HCT116 (cell line): ENCODE measurements around the gene KNCN. TPM values are rescaled to one million over a fixed set of nuclear protein-coding genes. Genes with fewer than 3 reads are reported as not detected.

Experiments
- ATAC-seq: fragments of 200-7000 bp; cut with Tn5 transposase; 2 replicates; pipeline ENCODE4 v1.9.1; 2020; ENCODE audit warnings: mild to moderate bottlenecking, moderate library complexity
- BruUV-seq: library from RNA; stranded (reverse); fragments of 400-500 nt; replicated peaks from 2 replicates; lab custom pipeline; 2021; lab: Mats Ljungman, UMichigan
- CTCF ChIA-PET: fragments of 300-600 bp; sonication (Branson Sonifier 250); formaldehyde crosslinking; loops from one replicate; lab custom pipeline; 2021; ENCODE audit warnings: antibody characterized with exemption; lab: Charles Lee
- POLR2A ChIA-PET: fragments of 300-600, 350-600 bp; sonication (Branson Sonifier 250); formaldehyde crosslinking; loops from one replicate; lab custom pipeline; 2021; ENCODE audit warnings: antibody characterized with exemption; lab: Charles Lee
- RAD21 ChIA-PET, 2 experiments: fragments of 300-600 bp; sonication (Branson Sonifier 250); formaldehyde crosslinking; loops; one replicate each; lab custom pipeline; 2023; ENCODE audit warnings: low total read pairs in 2 of 2; ENCODE audit not compliant: uncharacterized antibody in 2 of 2, unreplicated experiment in 2 of 2, low non-redundant PET in 1 of 2; lab: Charles Lee
- DNase-seq: peaks from one replicate; pipeline ENCODE4 v3.0.0-alpha.2; 2010; ENCODE audit warnings: low read depth, low spot score
- H2AFZ ChIP-seq: fragments of 200-600 bp; shearing (Covaris generic), sonication (generic); 2 replicates; pipeline ENCODE4 v1.6.1; 2017; ENCODE audit warnings: low read depth, mixed run types, mixed read lengths, antibody characterized with exemption, low read length; ENCODE audit not compliant: poor library complexity, severe bottlenecking
- H3K27ac ChIP-seq: 2 replicates; pipeline ENCODE4 v1.5.1; 2012; ENCODE audit warnings: low read depth, low read length
- H3K27me3 ChIP-seq: fragments of 200-600 bp; sonication (generic); 2 replicates; pipeline ENCODE4 v1.6.1; 2016; ENCODE audit warnings: mixed run types, low read length, mixed read lengths; ENCODE audit not compliant: insufficient read depth
- H3K36me3 ChIP-seq, 2 experiments: fragments of 200-500 bp in 1 of 2; fragments of 200-600 bp in 1 of 2; sonication (Bioruptor generic) in 1 of 2; sonication (generic) in 1 of 2; 2 replicates each; pipeline versions ENCODE4 v1.5.1 to v1.6.1; 2014 to 2016; ENCODE audit warnings: low read length in 2 of 2, inconsistent platforms in 1 of 2, mixed read lengths in 1 of 2, mixed run types in 1 of 2; ENCODE audit not compliant: insufficient read depth in 2 of 2, control insufficient read depth in 1 of 2
- H3K4me1 ChIP-seq, 2 experiments: fragments of 200-600 bp in 1 of 2; sonication (generic) in 1 of 2; 2 replicates each; pipeline versions ENCODE4 v1.5.1 to v1.6.1; 2012 to 2017; ENCODE audit warnings: low read length in 2 of 2, inconsistent platforms in 1 of 2, mild to moderate bottlenecking in 1 of 2, mixed read lengths in 1 of 2, mixed run types in 1 of 2, moderate library complexity in 1 of 2; ENCODE audit not compliant: insufficient read depth in 2 of 2, control insufficient read depth in 1 of 2
- H3K4me2 ChIP-seq: fragments of 200-600 bp; sonication (generic); 2 replicates; pipeline ENCODE4 v1.6.1; 2017; ENCODE audit warnings: mixed run types, low read length, mixed read lengths
- H3K4me3 ChIP-seq, 2 experiments: fragments of 200-600 bp in 1 of 2; sonication (generic) in 1 of 2; replicated peaks in 1 of 2; 2 replicates each; pipeline ENCODE4 v1.5.1; 2011 to 2016; ENCODE audit warnings: low read length in 2 of 2, control low read depth in 1 of 2, low read depth in 1 of 2, mild to moderate bottlenecking in 1 of 2, mixed read lengths in 1 of 2, mixed run types in 1 of 2
- H3K79me2 ChIP-seq: fragments of 200-600 bp; sonication (generic); 2 replicates; pipeline ENCODE4 v1.6.1; 2017; ENCODE audit warnings: mild to moderate bottlenecking, mixed run types, low read length, moderate library complexity, mixed read lengths; ENCODE audit not compliant: insufficient read depth
- H3K9ac ChIP-seq: fragments of 200-600 bp; sonication (generic); 2 replicates; pipeline ENCODE4 v1.6.1; 2016; ENCODE audit warnings: low read length, mixed read lengths
- H3K9me2 ChIP-seq: fragments of 200-600 bp; sonication (generic), shearing (Covaris generic); 2 replicates; pipeline ENCODE4 v1.6.1; 2017; ENCODE audit warnings: mixed run types, mild to moderate bottlenecking, moderate library complexity; ENCODE audit not compliant: insufficient read depth
- H3K9me3 ChIP-seq, 2 experiments: fragments of 200-500 bp in 1 of 2; fragments of 200-600 bp in 1 of 2; sonication (Bioruptor generic) in 1 of 2; sonication (generic) in 1 of 2; 2 replicates each; pipeline ENCODE4 v1.6.1; 2014 to 2017; ENCODE audit warnings: low read length in 2 of 2, mixed read lengths in 2 of 2, inconsistent platforms in 1 of 2, low read depth in 1 of 2, mild to moderate bottlenecking in 1 of 2, mixed run types in 1 of 2, moderate library complexity in 1 of 2; ENCODE audit not compliant: control insufficient read depth in 1 of 2, insufficient read depth in 1 of 2
- H4K20me1 ChIP-seq: fragments of 200-600 bp; sonication (generic), shearing (Covaris generic); 2 replicates; pipeline ENCODE4 v1.6.1; 2017; ENCODE audit warnings: mixed run types, mild to moderate bottlenecking, moderate library complexity; ENCODE audit not compliant: insufficient read depth
- ATF3 ChIP-seq: IDR thresholded peaks from 2 replicates; pipeline ENCODE4 v1.6.1; 2012
- CTCF ChIP-seq, 3 experiments: fragments of 200-600 bp in 1 of 3; sonication (generic) in 1 of 3; IDR thresholded peaks in 2 of 3; conservative IDR thresholded peaks in 1 of 3; 2 replicates each; pipeline ENCODE4 v1.5.1; 2012 to 2017; ENCODE audit warnings: low read depth in 2 of 3, low read length in 2 of 3, antibody characterized with exemption in 1 of 3, borderline replicate concordance in 1 of 3, control low read depth in 1 of 3, mild to moderate bottlenecking in 1 of 3, mixed read lengths in 1 of 3, mixed run types in 1 of 3, moderate library complexity in 1 of 3; ENCODE audit not compliant: insufficient read depth in 1 of 3
- EGR1 ChIP-seq: IDR thresholded peaks from 2 replicates; pipeline ENCODE4 v1.6.1; 2012; ENCODE audit warnings: low read depth
- EZH2 ChIP-seq: fragments of 200-600 bp; sonication (generic); IDR thresholded peaks from 2 replicates; pipeline ENCODE4 v1.6.1; 2017; ENCODE audit warnings: antibody characterized with exemption, mixed run types
- EZH2phosphoT487 ChIP-seq: fragments of 200-600 bp; IDR thresholded peaks from 2 replicates; pipeline ENCODE4 v1.6.1; 2018; ENCODE audit warnings: antibody characterized with exemption, borderline replicate concordance
- JUND ChIP-seq: IDR thresholded peaks from 2 replicates; pipeline ENCODE4 v1.6.1; 2012
- MAX ChIP-seq: IDR thresholded peaks from 2 replicates; pipeline ENCODE4 v1.6.1; 2012
- POLR2A ChIP-seq: IDR thresholded peaks from 2 replicates; pipeline ENCODE4 v1.7.0; 2011; ENCODE audit warnings: borderline replicate concordance; ENCODE audit not compliant: insufficient read depth, insufficient read length; ENCODE audit errors: extremely low read depth
- POLR2AphosphoS5 ChIP-seq: IDR thresholded peaks from 2 replicates; pipeline ENCODE4 v1.6.1; 2011; ENCODE audit warnings: mild to moderate bottlenecking, low read depth, low read length, moderate library complexity
- RAD21 ChIP-seq: IDR thresholded peaks from 2 replicates; pipeline ENCODE4 v1.6.1; 2012; ENCODE audit warnings: low read depth, mild to moderate bottlenecking
- REST ChIP-seq: IDR thresholded peaks from 2 replicates; pipeline ENCODE4 v1.6.1; 2012; ENCODE audit warnings: low read depth
- SIN3A ChIP-seq: IDR thresholded peaks from 2 replicates; pipeline ENCODE4 v1.6.1; 2012; ENCODE audit warnings: low read depth
- SRF ChIP-seq: IDR thresholded peaks from 2 replicates; pipeline ENCODE4 v1.6.1; 2012; ENCODE audit warnings: low read depth
- TCF7L2 ChIP-seq: IDR thresholded peaks from 2 replicates; pipeline ENCODE4 v1.7.0; 2011; ENCODE audit warnings: borderline replicate concordance, inconsistent platforms; ENCODE audit not compliant: insufficient read depth, insufficient read length; ENCODE audit errors: extremely low read depth
- YY1 ChIP-seq: IDR thresholded peaks from 2 replicates; pipeline ENCODE4 v1.6.1; 2011; ENCODE audit warnings: low read length, low read depth, moderate library complexity, mild to moderate bottlenecking; ENCODE audit not compliant: insufficient replicate concordance; ENCODE audit errors: extremely low read depth
- ZBTB33 ChIP-seq: IDR thresholded peaks from 2 replicates; pipeline ENCODE4 v1.6.1; 2011; ENCODE audit warnings: mild to moderate bottlenecking, low read length, moderate library complexity; ENCODE audit not compliant: insufficient replicate concordance; ENCODE audit errors: extremely low read depth
- ZFX ChIP-seq: fragments of 450-650 bp; IDR thresholded peaks from 2 replicates; pipeline ENCODE4 v1.6.1; 2017
- ZNF274 ChIP-seq: fragments of 200-500 bp; sonication (Bioruptor generic); IDR thresholded peaks from 2 replicates; pipeline ENCODE4 v1.6.1; 2014; ENCODE audit warnings: mild to moderate bottlenecking, low read depth, low read length, inconsistent platforms
- intact Hi-C: fragments of 100-400 bp; cut with micrococcal nuclease; formaldehyde crosslinking; loops from 2 replicates; pipeline ENCODE4 v1.10.0; 2022
- total RNA-seq: library from RNA; stranded (reverse); gene quantifications from one replicate; pipeline ENCODE4 v1.2.1, GENCODE V29; 2021; ENCODE audit not compliant: unreplicated experiment

The KNCN gene
- total RNA-seq, 1 experiment from 2014 or later = not detected

GRCh38 chr1:46533179-46533864 lies 18.1 kb downstream of the KNCN start:
- no peak overlapping the region for H2AFZ ChIP-seq
- BruUV-seq = no TSS peak
- TF ChIP-seq RAD21 = no peak
- TF ChIP-seq SIN3A = no peak
- TF ChIP-seq POLR2A = no peak
- TF ChIP-seq EZH2phosphoT487 = no peak
- no peak for TF ChIP-seq ZNF274
- TF ChIP-seq ZBTB33 = no peak
- TF ChIP-seq SRF = no peak
- TF ChIP-seq JUND = no peak
- no peak for TF ChIP-seq CTCF (IDR thresholded peaks at IDR 0.05 in 2 of 3, conservative IDR thresholded peaks at IDR 0.05 in 1 of 3; ENCODE audit: borderline replicate concordance in 1 of 3, insufficient read depth in 1 of 3, low read depth in 2 of 3, low read length in 2 of 3)
- TF ChIP-seq EGR1 = no peak
- no peak for TF ChIP-seq EZH2
- no peak for TF ChIP-seq REST
- no peak for TF ChIP-seq ATF3
- no peak for TF ChIP-seq ZFX
- no peak for TF ChIP-seq TCF7L2
- TF ChIP-seq MAX = no peak
- TF ChIP-seq YY1 = no peak
- no peak for TF ChIP-seq POLR2AphosphoS5
- H3K4me1 ChIP-seq = peaks cover 2 to 13% of the 10 kb centered on the region in 2 experiments; a peak in 3 of 4 replicates
- H3K9me2 ChIP-seq = no peaks in the 10 kb centered on the region
- H3K27me3 ChIP-seq = 0 out of 2 replicates have a peak, but pooled peaks cover 3% of the 10 kb centered on the region
- no peak for ATAC-seq
- H3K79me2 ChIP-seq = no peaks in the 10 kb centered on the region
- no peak overlapping the region for H3K4me3 ChIP-seq
- ChIA-PET POLR2A (no interaction called here), CTCF (interaction anchor here (0.9 kb wide), 1 partner anchor 45 kb away, joined by 3 read pairs; no protein-coding TSS in a partner anchor), RAD21 (no interaction called here)
- no peak overlapping the region for H3K9ac ChIP-seq
- intact Hi-C loops = no loop called here
- H3K9me3 ChIP-seq = no peaks in the 10 kb centered on the region
- H3K27ac ChIP-seq = no peak overlapping the region
- no peak for DNase-seq
- H3K4me2 ChIP-seq = no peak overlapping the region
- no peaks in the 10 kb centered on the region for H3K36me3 ChIP-seq
- H4K20me1 ChIP-seq = no peaks in the 10 kb centered on the region
